Activated CD4-positive, alpha-beta T cell treated with anti-CD3 and anti-CD28 coated beads, Interleukin-2, amount 10 ng/mL, durations not matched to agents 7 days and 5 days (primary cell): ENCODE measurements around the gene MOK. TPM values are rescaled to one million over a fixed set of nuclear protein-coding genes. Genes with fewer than 3 reads are reported as not detected.

Experiments
- CTCF ChIA-PET: fragments of 350-600 bp; sonication (Branson Sonifier 250); formaldehyde crosslinking; loops from one replicate; lab custom pipeline; 2021; ENCODE audit warnings: antibody characterized with exemption; lab: Charles Lee
- POLR2A ChIA-PET: fragments of 350-600 bp; sonication (Branson Sonifier 250); formaldehyde crosslinking; loops from one replicate; lab custom pipeline; 2021; ENCODE audit warnings: antibody characterized with exemption; lab: Charles Lee
- DNase-seq: peaks from one replicate; pipeline ENCODE4 v3.0.0-alpha.2; 2020
- H3K27ac Mint-ChIP-seq: one replicate; pipeline ENCODE4 v1.8.0; 2021; ENCODE audit warnings: mild to moderate bottlenecking, moderate library complexity, mixed read lengths
- H3K27me3 Mint-ChIP-seq: one replicate; pipeline ENCODE4 v1.8.0; 2021; ENCODE audit warnings: mixed read lengths
- H3K36me3 Mint-ChIP-seq: one replicate; pipeline ENCODE4 v1.8.0; 2021; ENCODE audit warnings: low read depth, mixed read lengths
- H3K4me1 Mint-ChIP-seq: one replicate; pipeline ENCODE4 v1.8.0; 2021; ENCODE audit warnings: mixed read lengths
- H3K4me3 Mint-ChIP-seq: one replicate; pipeline ENCODE4 v1.8.0; 2021; ENCODE audit warnings: mild to moderate bottlenecking, moderate library complexity, mixed read lengths
- H3K9me3 Mint-ChIP-seq: one replicate; pipeline ENCODE4 v1.8.0; 2021; ENCODE audit warnings: mixed read lengths
- total RNA-seq, 2 experiments: library from RNA; stranded (reverse); gene quantifications; one replicate each; pipeline ENCODE4 v1.2.3, GENCODE V29; 2021

MOK gene
- total RNA-seq, 2 experiments from 2014 or later: 0.96 to 1.4 TPM

- H3K27ac Mint-ChIP-seq: no peak overlapping the region
- no peaks in the 10 kb centered on the region for H3K27me3 Mint-ChIP-seq
- ChIA-PET POLR2A (no interaction called here), CTCF (interaction anchor here (0.9 kb wide), 1 partner anchor 14 kb away, joined by 3 read pairs; no protein-coding TSS in a partner anchor)
- DNase-seq: no peak
- no peaks in the 10 kb centered on the region for H3K4me1 Mint-ChIP-seq
- no peaks in the 10 kb centered on the region for H3K9me3 Mint-ChIP-seq
- H3K4me3 Mint-ChIP-seq: no peak overlapping the region
- no peaks in the 10 kb centered on the region for H3K36me3 Mint-ChIP-seq
Observed at GRCh38 chr14:102277874-102278630, 26.9 kb downstream of the MOK start.

GRCh38 chr14:102275866-102276265 lies 29.1 kb downstream of the MOK start:
- no peak overlapping the region for H3K27ac Mint-ChIP-seq
- no peaks in the 10 kb centered on the region for H3K4me1 Mint-ChIP-seq
- H3K36me3 Mint-ChIP-seq: no peaks in the 10 kb centered on the region
- H3K9me3 Mint-ChIP-seq: no peaks in the 10 kb centered on the region
- no peak overlapping the region for H3K4me3 Mint-ChIP-seq
- POLR2A ChIA-PET: no interaction called here
- H3K27me3 Mint-ChIP-seq: no peaks in the 10 kb centered on the region
- no peak for DNase-seq
- CTCF ChIA-PET: no interaction called here

GRCh38 chr14:102272392-102272791 lies 32.6 kb downstream of the MOK start:
- H3K27me3 Mint-ChIP-seq: no peaks in the 10 kb centered on the region
- H3K27ac Mint-ChIP-seq: no peak overlapping the region
- CTCF ChIA-PET: interaction anchor here (0.6 kb wide), 1 partner anchor 347 kb away, joined by 3 read pairs; no protein-coding TSS in a partner anchor
- DNase-seq: no peak
- H3K36me3 Mint-ChIP-seq: no peaks in the 10 kb centered on the region
- H3K9me3 Mint-ChIP-seq: no peaks in the 10 kb centered on the region
- H3K4me1 Mint-ChIP-seq: no peaks in the 10 kb centered on the region
- no peak overlapping the region for H3K4me3 Mint-ChIP-seq
- POLR2A ChIA-PET: no interaction called here

- CTCF ChIA-PET: interaction anchor here (1.3 to 1.6 kb wide), 2 partner anchors 9 to 10 kb away, joined by 3 to 6 read pairs; no protein-coding TSS in a partner anchor
- no peak overlapping the region for H3K4me3 Mint-ChIP-seq
- POLR2A ChIA-PET: no interaction called here
- no peaks in the 10 kb centered on the region for H3K9me3 Mint-ChIP-seq
- H3K27me3 Mint-ChIP-seq: no peaks in the 10 kb centered on the region
- no peaks in the 10 kb centered on the region for H3K4me1 Mint-ChIP-seq
- H3K27ac Mint-ChIP-seq: no peak overlapping the region
- no peaks in the 10 kb centered on the region for H3K36me3 Mint-ChIP-seq
- no peak for DNase-seq
Observed at GRCh38 chr14:102264775-102265174, 40.2 kb downstream of the MOK start.

GRCh38 chr14:102264355-102264754 lies 40.6 kb downstream of the MOK start:
- Mint-ChIP-seq H3K27ac (no peak overlapping the region), H3K27me3 (no peaks in the 10 kb centered on the region), H3K9me3 (no peaks in the 10 kb centered on the region), H3K4me1 (no peaks in the 10 kb centered on the region), H3K4me3 (no peak overlapping the region), H3K36me3 (no peaks in the 10 kb centered on the region)
- ChIA-PET POLR2A (no interaction called here), CTCF (interaction anchor here (1.3 kb wide), 1 partner anchor 10 kb away, joined by 3 read pairs; no protein-coding TSS in a partner anchor)
- no peak for DNase-seq

- POLR2A ChIA-PET: no interaction called here
- H3K27me3 Mint-ChIP-seq: no peaks in the 10 kb centered on the region
- CTCF ChIA-PET: no interaction called here
Observed at GRCh38 chr14:102262929-102263462, 42.0 kb downstream of the MOK start.

GRCh38 chr14:102258136-102258535 lies 46.8 kb downstream of the MOK start:
- no peaks in the 10 kb centered on the region for H3K4me1 Mint-ChIP-seq

More at GRCh38 chr14:102262929-102263462, 42.0 kb downstream of the MOK start:
- DNase-seq: no peak
- H3K4me3 Mint-ChIP-seq: no peak overlapping the region
- no peaks in the 10 kb centered on the region for H3K4me1 Mint-ChIP-seq
- H3K36me3 Mint-ChIP-seq: no peaks in the 10 kb centered on the region
- no peak overlapping the region for H3K27ac Mint-ChIP-seq
- H3K9me3 Mint-ChIP-seq: no peaks in the 10 kb centered on the region

GRCh38 chr14:102256716-102257115 lies 48.2 kb downstream of the MOK start:
- DNase-seq: no peak
- H3K27ac Mint-ChIP-seq: no peak overlapping the region
- no peaks in the 10 kb centered on the region for H3K36me3 Mint-ChIP-seq
- no peak overlapping the region for H3K4me3 Mint-ChIP-seq
- ChIA-PET CTCF (no interaction called here), POLR2A (no interaction called here)
- H3K4me1 Mint-ChIP-seq: no peaks in the 10 kb centered on the region
- no peaks in the 10 kb centered on the region for H3K9me3 Mint-ChIP-seq
- H3K27me3 Mint-ChIP-seq: no peaks in the 10 kb centered on the region

More at GRCh38 chr14:102258136-102258535, 46.8 kb downstream of the MOK start:
- Mint-ChIP-seq H3K27ac (no peak overlapping the region), H3K36me3 (no peaks in the 10 kb centered on the region), H3K4me3 (no peak overlapping the region), H3K9me3 (no peaks in the 10 kb centered on the region), H3K27me3 (no peaks in the 10 kb centered on the region)
- no peak for DNase-seq
- ChIA-PET POLR2A (no interaction called here), CTCF (interaction anchor here (0.7 kb wide), 1 partner anchor 1619 kb away, joined by 3 read pairs; no protein-coding TSS in a partner anchor)

- ChIA-PET POLR2A (no interaction called here), CTCF (interaction anchor here (1.0 kb wide), 1 partner anchor 10 kb away, joined by 6 read pairs; no protein-coding TSS in a partner anchor)
- Mint-ChIP-seq H3K27ac (no peak overlapping the region), H3K9me3 (no peaks in the 10 kb centered on the region), H3K36me3 (no peaks in the 10 kb centered on the region), H3K27me3 (no peaks in the 10 kb centered on the region), H3K4me1 (no peaks in the 10 kb centered on the region), H3K4me3 (no peak overlapping the region)
- no peak for DNase-seq
Observed at GRCh38 chr14:102255401-102256190, 49.4 kb downstream of the MOK start.

GRCh38 chr14:102252834-102253801 lies 51.8 kb downstream of the MOK start:
- Mint-ChIP-seq H3K36me3 (no peaks in the 10 kb centered on the region), H3K27me3 (no peaks in the 10 kb centered on the region), H3K9me3 (no peaks in the 10 kb centered on the region), H3K27ac (no peak overlapping the region), H3K4me1 (no peaks in the 10 kb centered on the region), H3K4me3 (no peak overlapping the region)
- POLR2A ChIA-PET: no interaction called here
- CTCF ChIA-PET: interaction anchor here (0.6 kb wide), 1 partner anchor 200 kb away, joined by 4 read pairs; no protein-coding TSS in a partner anchor
- DNase-seq: no peak

- DNase-seq: no peak
- no peaks in the 10 kb centered on the region for H3K27me3 Mint-ChIP-seq
- ChIA-PET CTCF (no interaction called here), POLR2A (no interaction called here)
- H3K4me3 Mint-ChIP-seq: no peak overlapping the region
- no peaks in the 10 kb centered on the region for H3K9me3 Mint-ChIP-seq
- H3K36me3 Mint-ChIP-seq: no peaks in the 10 kb centered on the region
- H3K27ac Mint-ChIP-seq: no peak overlapping the region
- H3K4me1 Mint-ChIP-seq: no peaks in the 10 kb centered on the region
Observed at GRCh38 chr14:102251161-102251560, 53.8 kb downstream of the MOK start.

GRCh38 chr14:102250636-102251035 lies 54.3 kb downstream of the MOK start:
- H3K9me3 Mint-ChIP-seq: no peaks in the 10 kb centered on the region
- no peaks in the 10 kb centered on the region for H3K36me3 Mint-ChIP-seq
- POLR2A ChIA-PET: no interaction called here
- H3K4me3 Mint-ChIP-seq: no peak overlapping the region
- H3K4me1 Mint-ChIP-seq: no peaks in the 10 kb centered on the region
- CTCF ChIA-PET: no interaction called here
- DNase-seq: no peak
- no peak overlapping the region for H3K27ac Mint-ChIP-seq
- no peaks in the 10 kb centered on the region for H3K27me3 Mint-ChIP-seq
